Trophoblast cell (in vitro differentiated cells and primary cell): Measurements from ENCODE around the gene NOLC1.

Source experiments
- DNase-seq, 2 donors: peaks; one replicate each; pipeline ENCODE4 v3.0.0-alpha.2; 2016
- H2AFZ ChIP-seq: 2 replicates; pipeline ENCODE4 v1.6.1; 2013; ENCODE audit warnings: low read length, moderate library complexity, mild to moderate bottlenecking; ENCODE audit not compliant: insufficient read depth, poor library complexity
- H2AK5ac ChIP-seq: 2 replicates; pipeline ENCODE4 v1.6.1; 2013; ENCODE audit warnings: mild to moderate bottlenecking, low read length
- H2BK120ac ChIP-seq: 2 replicates; pipeline ENCODE4 v1.6.1; 2013; ENCODE audit warnings: low read length, mild to moderate bottlenecking, moderate library complexity; ENCODE audit not compliant: insufficient read depth, poor library complexity
- H2BK12ac ChIP-seq: 2 replicates; pipeline ENCODE4 v1.6.1; 2013; ENCODE audit warnings: mild to moderate bottlenecking, low read length, moderate library complexity
- H2BK5ac ChIP-seq: 2 replicates; pipeline ENCODE4 v1.6.1; 2013; ENCODE audit warnings: low read length, low read depth, moderate library complexity, mild to moderate bottlenecking; ENCODE audit not compliant: poor library complexity
- H3K14ac ChIP-seq: 2 replicates; pipeline ENCODE4 v1.6.1; 2013; ENCODE audit warnings: mild to moderate bottlenecking, low read length
- H3K18ac ChIP-seq: 2 replicates; pipeline ENCODE4 v1.6.1; 2013; ENCODE audit warnings: mild to moderate bottlenecking, low read length
- H3K23ac ChIP-seq: 2 replicates; pipeline ENCODE4 v1.6.1; 2013; ENCODE audit warnings: low read length
- H3K27ac ChIP-seq: 2 replicates; pipeline ENCODE4 v1.5.1; 2013; ENCODE audit warnings: low read depth, mild to moderate bottlenecking, inconsistent platforms, low read length, moderate library complexity
- H3K27me3 ChIP-seq: 2 replicates; pipeline ENCODE4 v1.6.1; 2013; ENCODE audit warnings: inconsistent platforms, mild to moderate bottlenecking, low read length, moderate library complexity; ENCODE audit not compliant: insufficient read depth
- H3K36me3 ChIP-seq, 2 experiments: 1 replicate in 1 of 2; 2 replicates in 1 of 2; pipeline ENCODE4 v1.6.1; 2013; ENCODE audit warnings: low read length in 2 of 2, mild to moderate bottlenecking in 2 of 2, moderate library complexity in 1 of 2; ENCODE audit not compliant: insufficient read depth in 2 of 2, control insufficient read depth in 1 of 2
- H3K4ac ChIP-seq: 2 replicates; pipeline ENCODE4 v1.6.1; 2013; ENCODE audit warnings: low read depth, mild to moderate bottlenecking, low read length, moderate library complexity
- H3K4me1 ChIP-seq, 2 experiments: 1 replicate in 1 of 2; 2 replicates in 1 of 2; pipeline ENCODE4 v1.6.1; 2013; ENCODE audit warnings: low read length in 2 of 2, mild to moderate bottlenecking in 2 of 2, moderate library complexity in 1 of 2; ENCODE audit not compliant: insufficient read depth in 2 of 2, control insufficient read depth in 1 of 2
- H3K4me2 ChIP-seq: 2 replicates; pipeline ENCODE4 v1.6.1; 2013; ENCODE audit warnings: inconsistent platforms, mild to moderate bottlenecking, low read length, moderate library complexity
- H3K4me3 ChIP-seq: 2 replicates; pipeline ENCODE4 v1.5.1; 2013; ENCODE audit warnings: mild to moderate bottlenecking, low read depth, low read length, inconsistent platforms
- H3K79me1 ChIP-seq: one replicate; pipeline ENCODE4 v1.6.1; 2013; ENCODE audit warnings: low read length
- H3K79me2 ChIP-seq: 2 replicates; pipeline ENCODE4 v1.6.1; 2013; ENCODE audit warnings: low read length, mild to moderate bottlenecking; ENCODE audit not compliant: control insufficient read depth, insufficient read depth, poor library complexity
- H3K9ac ChIP-seq: 2 replicates; pipeline ENCODE4 v1.6.1; 2013; ENCODE audit warnings: mild to moderate bottlenecking, low read length
- H3K9me3 ChIP-seq: 2 replicates; pipeline ENCODE4 v1.6.1; 2013; ENCODE audit warnings: low read depth, mild to moderate bottlenecking, control low read depth, inconsistent platforms, low read length; ENCODE audit not compliant: insufficient read depth
- H4K12ac ChIP-seq: 2 replicates; pipeline ENCODE4 v1.6.1; 2013; ENCODE audit warnings: low read depth, mild to moderate bottlenecking, low read length, moderate library complexity
- H4K8ac ChIP-seq: 2 replicates; pipeline ENCODE4 v1.6.1; 2013; ENCODE audit warnings: low read depth, mild to moderate bottlenecking, low read length, moderate library complexity
- H4K91ac ChIP-seq: one replicate; pipeline ENCODE4 v1.6.1; 2013; ENCODE audit warnings: low read depth, mild to moderate bottlenecking, low read length, moderate library complexity
- WGBS: extraction: QIAGEN DNeasy Blood & Tissue Kit; methylation state at CpG from one replicate; pipeline ENCODE4 v1.1.7; 2013; ENCODE audit warnings: missing lambda C conversion rate; ENCODE audit not compliant: insufficient read length, insufficient coverage; ENCODE audit errors: extremely low coverage; 5-methylcytosine and 5-hydroxymethylcytosine counted together

NOLC1 gene

GRCh38 chr10:102114861-102115618 is 37.1 kb upstream of the NOLC1 start:
- H3K4ac ChIP-seq = peak overlapping the region; percentile 84
- peak overlapping the region; percentile 93 for H3K4me3 ChIP-seq
- H2BK120ac ChIP-seq = peak overlapping the region; percentile 39
- H3K4me2 ChIP-seq = peak overlapping the region; percentile 93
- peak overlapping the region; percentile 55 for H2BK5ac ChIP-seq
- H3K18ac ChIP-seq = peak overlapping the region; percentile 95
- H3K14ac ChIP-seq = peak overlapping the region; percentile 88
- H2AFZ ChIP-seq = peak overlapping the region; percentile 60
- WGBS = no CpG with 5 or more reads among the region's 23 CpGs
- H3K79me1 ChIP-seq = peaks cover 28% of the 10 kb centered on the region
- H3K36me3 ChIP-seq = peaks cover 18% of the 10 kb centered on the region in 2 experiments
- H4K12ac ChIP-seq = peak overlapping the region; percentile 68
- H3K4me1 ChIP-seq = peaks cover 38 to 47% of the 10 kb centered on the region in 2 experiments
- H2BK12ac ChIP-seq = no peak overlapping the region
- peak overlapping the region; percentile 82 for H4K8ac ChIP-seq
- peak overlapping the region; percentile 68 for H2AK5ac ChIP-seq
- peak overlapping the region; percentile 79 for H4K91ac ChIP-seq
- no peaks in the 10 kb centered on the region for H3K27me3 ChIP-seq
- DNase-seq = peak; percentile 78 to 85
- H3K79me2 ChIP-seq = peaks cover 52% of the 10 kb centered on the region
- no peak overlapping the region for H3K23ac ChIP-seq
- H3K9ac ChIP-seq = peak overlapping the region; percentile 63
- H3K9me3 ChIP-seq = peaks cover 1% of the 10 kb centered on the region
- H3K27ac ChIP-seq = peak overlapping the region; percentile 80

GRCh38 chr10:102115775-102116174 is 36.4 kb upstream of the NOLC1 start:
- Histone ChIP-seq H3K4me1 (peaks cover 38 to 47% of the 10 kb centered on the region in 2 experiments), H2BK12ac (no peak overlapping the region), H3K36me3 (peaks cover 10 to 11% of the 10 kb centered on the region in 2 experiments), H2AFZ (no peak overlapping the region), H2BK120ac (peak overlapping the region; percentile 39), H3K9me3 (peaks cover 1% of the 10 kb centered on the region), H3K4ac (peak overlapping the region; percentile 84), H3K18ac (no peak overlapping the region), H3K79me2 (peaks cover 57% of the 10 kb centered on the region), H2BK5ac (no peak overlapping the region), H3K9ac (no peak overlapping the region), H4K8ac (no peak overlapping the region), H3K79me1 (peaks cover 36% of the 10 kb centered on the region), H3K23ac (no peak overlapping the region), H3K4me2 (peak overlapping the region; percentile 93), H4K91ac (no peak overlapping the region), H3K14ac (no peak overlapping the region), H3K27ac (peak overlapping the region; percentile 80), H4K12ac (no peak overlapping the region), H3K27me3 (no peaks in the 10 kb centered on the region), H2AK5ac (no peak overlapping the region), H3K4me3 (no peak overlapping the region)
- no CpG with 5 or more reads among the region's 3 CpGs for WGBS
- DNase-seq = no peak

- Histone ChIP-seq H3K23ac (no peak overlapping the region), H3K18ac (no peak overlapping the region), H2AK5ac (no peak overlapping the region), H3K4ac (peak overlapping the region; percentile 44), H3K4me1 (peaks cover 38 to 50% of the 10 kb centered on the region in 2 experiments), H3K9ac (no peak overlapping the region), H3K4me2 (no peak overlapping the region), H3K9me3 (peaks cover 1% of the 10 kb centered on the region), H3K36me3 (peaks cover 1 to 2% of the 10 kb centered on the region in 2 experiments), H3K27ac (no peak overlapping the region), H2AFZ (no peak overlapping the region), H4K12ac (no peak overlapping the region), H2BK12ac (no peak overlapping the region), H3K27me3 (no peaks in the 10 kb centered on the region), H4K8ac (peak overlapping the region; percentile 26), H3K4me3 (no peak overlapping the region), H3K79me1 (peaks cover 44% of the 10 kb centered on the region), H3K14ac (no peak overlapping the region), H2BK5ac (peak overlapping the region; percentile 26), H4K91ac (peak overlapping the region; percentile 63), H3K79me2 (peaks cover 57% of the 10 kb centered on the region), H2BK120ac (no peak overlapping the region)
- DNase-seq = no peak
- WGBS = no CpG with 5 or more reads among the region's 1 CpG
Measured at GRCh38 chr10:102116656-102117055, 35.5 kb upstream of the NOLC1 start.

DNA sequence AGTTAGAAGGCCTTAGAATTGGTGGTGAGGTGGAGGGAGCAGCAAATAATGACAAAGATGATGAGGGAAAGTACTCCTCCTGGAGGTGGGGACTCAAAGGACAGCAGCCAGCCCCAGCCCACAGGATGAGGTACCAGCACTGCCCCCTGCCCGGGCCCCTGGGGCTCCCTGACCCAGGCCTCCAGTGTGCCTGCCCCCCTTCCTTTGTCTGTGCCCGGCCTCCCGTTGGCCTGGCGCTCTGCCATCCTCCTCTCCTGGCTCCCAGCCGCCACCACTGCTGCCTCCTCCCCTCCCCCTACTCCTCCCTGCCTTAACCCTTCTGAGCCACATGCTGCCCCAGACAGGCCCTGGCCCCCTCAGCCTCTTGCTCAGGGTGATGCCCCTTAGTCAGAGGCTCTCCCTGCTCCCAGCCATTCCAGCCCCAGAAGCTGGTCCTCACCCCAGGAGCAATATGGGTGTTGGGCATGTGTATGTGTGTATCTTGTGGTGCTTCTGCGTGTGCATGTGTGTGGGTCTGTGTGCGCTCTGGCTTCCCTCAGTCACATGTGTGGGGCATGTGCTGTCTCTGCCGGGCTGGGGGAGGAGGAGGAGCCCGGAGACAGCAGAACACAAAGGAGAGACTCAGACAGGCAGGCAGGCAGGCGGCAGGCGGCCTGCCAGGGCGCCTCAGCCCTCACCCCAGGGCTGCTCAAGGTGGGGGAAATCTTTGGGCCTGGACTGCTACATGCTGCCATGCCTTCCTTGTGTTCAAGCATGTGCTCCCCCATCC is 34.6 kb upstream of the NOLC1 start:
- Histone ChIP-seq H3K79me2 (peaks cover 54% of the 10 kb centered on the region), H3K27ac (peak overlapping the region; percentile 76), H4K12ac (peak overlapping the region; percentile 60), H4K91ac (peak overlapping the region; percentile 63), H2BK120ac (peak overlapping the region; percentile 67), H2AK5ac (peak overlapping the region; percentile 91), H3K9ac (peak overlapping the region; percentile 31), H3K9me3 (peaks cover 1% of the 10 kb centered on the region), H3K4ac (peak overlapping the region; percentile 82), H3K4me1 (peaks cover 34 to 56% of the 10 kb centered on the region in 2 experiments), H3K23ac (no peak overlapping the region), H3K4me3 (peak overlapping the region; percentile 8), H4K8ac (peak overlapping the region; percentile 70), H3K36me3 (no peaks in the 10 kb centered on the region), H3K14ac (peak overlapping the region; percentile 78), H3K18ac (peak overlapping the region; percentile 50), H3K79me1 (peaks cover 49% of the 10 kb centered on the region), H2BK5ac (peak overlapping the region; percentile 32), H3K27me3 (no peaks in the 10 kb centered on the region), H2AFZ (peak overlapping the region; percentile 48), H2BK12ac (peak overlapping the region; percentile 48), H3K4me2 (peak overlapping the region; percentile 93)
- no peak for DNase-seq
- WGBS = no CpG with 5 or more reads among the region's 12 CpGs
